SK-N-SH (cell line): ENCODE data around the gene RAI1.

Experiments used
- CHD2 ChIP-seq: fragments of 150-350 bp; IDR thresholded peaks from 2 replicates; pipeline ENCODE4 v1.6.1; 2018; ENCODE audit warnings: low read length; ENCODE audit not compliant: partially characterized antibody
- CTCF ChIP-seq: fragments of 200-600 bp; sonication (generic); IDR thresholded peaks from 2 replicates; pipeline ENCODE4 v1.6.1; 2017; ENCODE audit warnings: antibody characterized with exemption, mild to moderate bottlenecking, moderate library complexity
- ELF1 ChIP-seq: IDR thresholded peaks from 2 replicates; pipeline ENCODE4 v1.4.0; 2012
- EP300 ChIP-seq, 2 experiments: IDR thresholded peaks; 2 replicates each; pipeline versions ENCODE4 v1.4.0 to v1.6.1; 2012; ENCODE audit warnings: borderline replicate concordance in 1 of 2, low read depth in 1 of 2, low read length in 1 of 2
- NRF1 ChIP-seq: IDR thresholded peaks from 2 replicates; pipeline ENCODE4 v1.6.1; 2012; ENCODE audit warnings: low read depth, mild to moderate bottlenecking, low read length
- POLR2AphosphoS5 ChIP-seq: IDR thresholded peaks from 2 replicates; pipeline ENCODE4 v1.6.1; 2012; ENCODE audit warnings: low read depth, low read length
- RCOR1 ChIP-seq: fragments of 150-350 bp; IDR thresholded peaks from 2 replicates; pipeline ENCODE4 v1.6.1; 2017; ENCODE audit warnings: antibody characterized with exemption, low read length
- REST ChIP-seq: IDR thresholded peaks from 2 replicates; pipeline ENCODE4 v1.6.1; 2012; ENCODE audit warnings: mild to moderate bottlenecking, low read depth, low read length, moderate library complexity
- RFX5 ChIP-seq: IDR thresholded peaks from 2 replicates; pipeline ENCODE4 v1.6.1; 2012; ENCODE audit warnings: mild to moderate bottlenecking, improper control_type of control experiment, low read length
- TAF1 ChIP-seq: IDR thresholded peaks from 2 replicates; pipeline ENCODE4 v1.6.1; 2012; ENCODE audit warnings: low read depth, mild to moderate bottlenecking, low read length, moderate library complexity, borderline replicate concordance
- TCF12 ChIP-seq: IDR thresholded peaks from 2 replicates; pipeline ENCODE4 v1.4.0; 2012
- USF2 ChIP-seq: fragments of 150-350 bp; IDR thresholded peaks from 2 replicates; pipeline ENCODE4 v1.6.1; 2017; ENCODE audit warnings: antibody characterized with exemption, low read length, low read depth, borderline replicate concordance
- YY1 ChIP-seq: IDR thresholded peaks from 2 replicates; pipeline ENCODE4 v1.4.0; 2012; ENCODE audit warnings: low read depth, mild to moderate bottlenecking

- TF ChIP-seq CTCF, result no peak
- TF ChIP-seq POLR2AphosphoS5, result peak; percentile 85
- TF ChIP-seq YY1, result no peak
- TF ChIP-seq TCF12, result peak; percentile 24; the same call in 1 of the 2 replicates
- no peak; a peak in 1 of 4 replicates for TF ChIP-seq EP300 (IDR thresholded peaks at IDR 0.05; ENCODE audit: borderline replicate concordance in 1 of 2, low read depth in 1 of 2, low read length in 1 of 2)
- peak; percentile 70 for TF ChIP-seq RCOR1
- TF ChIP-seq TAF1, result peak; percentile 49; the same call in 1 of the 2 replicates
- no peak for TF ChIP-seq ELF1
- no peak for TF ChIP-seq CHD2
- TF ChIP-seq RFX5, result 0 out of 2 replicates have a peak, but pooled peaks have one; percentile 40
- no peak for TF ChIP-seq NRF1
- no peak for TF ChIP-seq REST
- TF ChIP-seq USF2, result no peak
Observed at GRCh38 chr17:17839791-17840707, 158.8 kb downstream of the RAI1 start.
